Cardiac septum (tissue), 1 donor: ENCODE data around the gene CHTOP. TPM values are rescaled to one million over a fixed set of nuclear protein-coding genes. Genes with fewer than 3 reads are reported as not detected.
"Not testable (repeated sequence)": the region's sequence is repeated elsewhere in the genome, so short reads cannot be mapped to it uniquely, and the experiment has no call there.

Experiments used
- DNase-seq: peaks from one replicate; pipeline ENCODE4 v3.0.0-alpha.2; 2020; ENCODE audit warnings: low spot score
- intact Hi-C: fragments of 100-400 bp; cut with DNase I; formaldehyde crosslinking; loops from one replicate; pipeline ENCODE4 v1.14.0; 2022
- long read RNA-seq: library from polyadenylated mRNA; unstranded; transcript quantifications from one replicate; pipeline ENCODE4 v2.0.0, GENCODE V29; 2021
- total RNA-seq: library from RNA; stranded (reverse); fragmentation: NEBNext Ultra II Directional; extraction: Animal tissue kit (Norgen Biotek cat#: 25700); gene quantifications from one replicate; pipeline ENCODE4 v1.2.1, GENCODE V29; 2021
- donor health status: DM: no; HTN: no; CAD: no.

Gene CHTOP
- 90.4 TPM for total RNA-seq
- long read RNA-seq, transcript CHTOP-203 (6 exons, 2,165 nt), result major isoform, 46 of 141 reads
- long read RNA-seq, transcript CHTOP-204 (6 exons, 2,096 nt), result minor isoform, 39 of 141 reads
- long read RNA-seq, partial matches to known transcripts, result 18 of 141 reads
- long read RNA-seq, other reads (novel, unspliced or antisense), result 35 of 141 reads

- intact Hi-C loops, result loop anchor here (2.0 to 5.0 kb wide), 2 partner anchors 25 to 127 kb away; partner anchors contain the start of gene SNAPIN
- DNase-seq, result peak; percentile 99
These were observed at the start of gene CHTOP for GRCh38 chr1:153633754-153634665. CHTOP (plus strand) TSS chr1:153634066; CDS start chr1:153636589, 2,523 bp downstream.

DNA sequence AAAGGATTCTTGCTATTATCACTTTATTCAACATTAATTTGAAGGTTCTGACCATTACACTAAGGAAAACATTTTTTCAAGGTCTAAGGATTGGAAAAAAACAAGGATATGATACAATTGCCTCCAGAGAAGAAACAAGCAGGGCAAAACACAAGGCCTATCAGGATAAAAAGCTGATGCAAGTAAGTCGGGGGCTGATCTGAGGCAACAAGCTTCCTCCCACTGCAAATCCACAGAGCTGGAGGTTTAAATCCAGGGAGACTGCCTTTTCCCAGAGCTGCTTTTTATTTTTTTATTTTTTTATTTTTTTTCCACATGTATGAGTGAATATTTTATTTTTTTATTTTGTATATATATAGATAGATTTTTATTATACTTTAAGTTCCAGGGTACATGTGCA, 48.9 kb upstream of the CHTOP start:
- DNase-seq, result no peak
- intact Hi-C loops, result no loop called here

GRCh38 chr1:153586347-153586746, 47.5 kb upstream of the CHTOP start:
- intact Hi-C loops, result no loop called here
- DNase-seq, result no peak

GRCh38 chr1:153587314-153587713, 46.6 kb upstream of the CHTOP start:
- intact Hi-C loops, result no loop called here
- DNase-seq, result no peak

DNA sequence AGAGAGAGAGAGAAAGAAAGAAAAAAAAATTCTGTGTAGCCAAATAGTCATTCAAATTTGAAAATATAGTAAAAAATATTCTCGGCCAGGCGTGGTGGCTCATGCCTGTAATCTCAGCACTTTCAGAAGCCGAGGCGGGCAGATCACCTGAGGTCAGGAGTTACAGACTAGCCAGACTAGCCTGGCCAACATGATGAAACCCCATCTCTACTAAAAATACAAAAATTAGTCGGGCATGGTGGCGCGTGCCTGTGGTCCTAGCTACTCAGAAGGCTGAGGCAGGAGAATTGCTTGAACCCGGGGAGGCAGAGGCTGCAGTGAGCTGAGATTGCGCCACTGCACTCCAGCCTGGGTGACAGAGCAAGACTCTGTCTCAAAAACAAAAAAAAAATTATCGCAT, 45.8 kb upstream of the CHTOP start:
- DNase-seq, result not testable (repeated sequence)

DNA sequence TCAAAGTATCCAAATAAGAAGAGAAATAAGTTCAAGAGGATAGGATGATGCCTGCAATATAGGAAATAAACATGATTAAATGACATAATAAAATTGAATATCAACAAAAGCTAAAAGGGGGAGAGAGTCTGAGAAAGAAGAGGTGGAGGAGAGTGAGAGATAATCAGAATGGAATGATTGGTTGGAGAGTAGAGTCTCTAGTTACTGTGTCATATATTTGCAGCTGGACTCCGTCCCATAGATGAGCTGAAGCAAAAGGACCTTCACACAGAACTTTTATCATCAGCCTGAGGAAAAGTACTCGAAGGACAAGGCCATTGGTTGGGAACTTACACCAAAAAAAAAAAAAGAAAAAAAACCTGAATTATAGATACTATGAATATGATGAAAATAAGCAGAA, 45.4 kb upstream of the CHTOP start:
- DNase-seq, result no peak
- intact Hi-C loops, result no loop called here

More for the DNA sequence above, 45.8 kb upstream of the CHTOP start:
- intact Hi-C loops, result not testable (repeated sequence)

- no peak for DNase-seq
- intact Hi-C loops, result no loop called here
These were observed 41.1 kb upstream of the CHTOP start for GRCh38 chr1:153592748-153593147.

DNA sequence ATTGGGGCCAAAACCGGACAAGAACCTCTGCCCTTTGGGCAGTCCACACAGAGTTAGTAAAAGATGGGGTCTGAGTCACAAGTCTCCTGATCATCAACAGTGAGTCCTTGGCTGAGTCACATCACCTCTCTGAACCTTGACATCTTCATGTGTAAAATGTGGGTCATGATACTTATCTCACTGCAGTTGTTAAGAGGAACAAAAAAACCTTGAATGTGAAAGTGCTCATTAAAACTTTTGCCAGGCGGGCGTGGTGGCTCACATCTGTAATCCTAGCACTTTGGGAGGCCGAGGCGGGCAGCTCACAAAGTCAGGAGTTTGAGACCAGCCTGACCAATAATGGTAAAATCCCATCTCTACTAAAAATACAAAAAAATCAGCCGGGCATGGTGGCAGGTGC, 36.7 kb upstream of the CHTOP start:
- intact Hi-C loops, result no loop called here
- DNase-seq, result no peak

DNA sequence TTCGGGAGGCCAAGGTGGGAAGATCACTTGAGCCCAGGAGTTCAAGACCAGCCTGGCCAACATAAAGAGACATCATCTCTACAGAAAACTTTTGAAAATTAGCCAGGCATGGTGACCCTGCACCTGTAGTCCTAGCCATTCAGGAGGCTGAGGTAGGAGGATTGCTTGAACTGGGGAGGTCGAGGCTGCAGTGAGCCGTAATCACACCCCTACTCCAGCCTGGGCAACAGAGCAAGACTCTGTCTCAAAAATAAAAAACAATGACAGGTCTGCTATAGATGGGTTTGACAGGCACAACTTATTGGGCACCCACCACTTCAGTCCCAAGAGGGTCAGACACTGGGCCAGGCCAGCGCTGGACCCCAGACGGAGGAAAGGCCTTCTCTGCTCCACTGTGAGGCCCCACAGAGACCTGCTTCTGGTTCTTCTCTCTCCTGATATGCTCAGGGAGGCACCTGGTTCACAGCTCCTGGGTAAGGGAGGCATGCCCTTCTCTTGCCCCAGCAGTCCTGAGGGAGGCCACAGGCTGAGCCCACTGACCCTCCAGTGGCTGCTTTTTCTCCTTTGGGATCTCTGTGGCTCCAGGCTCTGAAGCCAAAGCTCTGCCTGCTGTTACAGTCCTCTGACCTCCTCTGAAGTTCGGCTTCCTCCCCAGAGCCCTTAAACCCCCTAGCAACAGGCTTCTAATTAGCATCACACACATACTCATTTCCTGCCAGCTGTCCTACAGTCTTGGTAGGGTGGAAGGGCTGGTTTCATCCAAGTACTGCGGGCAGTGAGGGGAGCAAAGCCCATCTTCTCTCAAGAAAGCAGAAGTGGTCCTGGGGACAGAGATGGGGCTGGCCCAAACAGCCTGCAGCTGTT, 35.3 kb upstream of the CHTOP start:
- no peak for DNase-seq
- intact Hi-C loops, result no loop called here

DNA sequence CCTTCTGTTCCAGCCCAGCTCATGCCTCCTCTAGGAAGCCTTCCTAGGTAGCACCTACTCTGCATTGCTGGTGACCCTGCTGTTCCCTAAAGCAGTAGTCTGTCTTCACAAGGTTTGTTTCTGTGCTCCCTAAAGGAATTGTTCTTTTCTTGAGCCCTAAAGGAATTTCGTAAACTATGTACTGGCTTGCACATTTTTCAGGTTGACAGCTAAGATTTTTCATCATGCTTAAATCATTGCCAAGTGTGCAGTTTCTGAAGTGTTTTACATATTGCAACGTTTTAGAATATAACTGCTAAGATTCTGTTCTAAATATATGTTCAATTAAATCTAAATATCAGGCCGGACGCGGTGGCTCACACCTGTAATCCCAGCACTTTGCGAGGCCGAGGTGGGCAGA, 34.0 kb upstream of the CHTOP start:
- intact Hi-C loops, result no loop called here

GRCh38 chr1:153602749-153603148, 31.1 kb upstream of the CHTOP start:
- no peak for DNase-seq
- intact Hi-C loops, result no loop called here

More for the DNA sequence above, 34.0 kb upstream of the CHTOP start:
- DNase-seq, result no peak

DNA sequence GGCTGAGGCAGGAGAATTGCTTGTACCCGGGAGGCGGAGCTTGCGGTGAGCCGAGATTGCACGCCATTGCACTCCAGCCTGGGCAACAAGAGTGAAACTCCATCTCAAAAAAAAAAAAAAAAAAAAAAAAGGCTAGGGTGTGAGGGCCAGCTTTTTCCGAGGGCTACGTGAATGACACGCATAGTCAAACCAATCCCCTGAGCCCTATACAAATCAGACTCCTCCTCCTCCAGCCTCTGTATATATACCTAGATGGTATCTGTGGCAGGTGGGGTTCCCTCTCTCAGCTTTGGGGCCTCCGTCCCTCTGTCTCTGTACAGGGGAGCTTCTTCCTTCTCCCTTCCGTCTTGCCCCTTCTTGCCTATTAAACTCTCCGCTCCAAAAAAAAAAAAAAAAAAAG, 27.7 kb upstream of the CHTOP start:
- intact Hi-C loops, result no loop called here
- no peak for DNase-seq

DNA sequence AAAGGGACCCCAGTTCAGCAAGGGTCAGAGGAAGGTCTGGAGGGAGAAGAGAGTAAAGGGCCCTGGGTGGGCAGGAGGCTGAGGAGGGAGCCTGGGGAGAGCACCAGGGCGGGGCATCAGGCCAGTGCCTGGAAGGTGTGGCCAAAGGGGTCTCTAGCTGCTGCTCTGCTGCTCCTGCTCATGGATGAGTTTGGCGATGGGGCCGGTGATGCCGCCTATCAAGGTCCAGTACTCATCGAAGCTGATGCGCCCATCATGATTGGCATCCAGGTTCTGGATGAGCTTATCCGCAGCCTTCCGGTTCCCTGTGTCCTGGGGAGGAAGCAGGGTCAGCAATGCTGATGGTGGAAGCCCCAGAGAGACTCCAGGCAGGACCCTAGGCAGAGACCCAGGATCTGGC, 26.5 kb upstream of the CHTOP start:
- DNase-seq, result no peak
- intact Hi-C loops, result no loop called here

DNA sequence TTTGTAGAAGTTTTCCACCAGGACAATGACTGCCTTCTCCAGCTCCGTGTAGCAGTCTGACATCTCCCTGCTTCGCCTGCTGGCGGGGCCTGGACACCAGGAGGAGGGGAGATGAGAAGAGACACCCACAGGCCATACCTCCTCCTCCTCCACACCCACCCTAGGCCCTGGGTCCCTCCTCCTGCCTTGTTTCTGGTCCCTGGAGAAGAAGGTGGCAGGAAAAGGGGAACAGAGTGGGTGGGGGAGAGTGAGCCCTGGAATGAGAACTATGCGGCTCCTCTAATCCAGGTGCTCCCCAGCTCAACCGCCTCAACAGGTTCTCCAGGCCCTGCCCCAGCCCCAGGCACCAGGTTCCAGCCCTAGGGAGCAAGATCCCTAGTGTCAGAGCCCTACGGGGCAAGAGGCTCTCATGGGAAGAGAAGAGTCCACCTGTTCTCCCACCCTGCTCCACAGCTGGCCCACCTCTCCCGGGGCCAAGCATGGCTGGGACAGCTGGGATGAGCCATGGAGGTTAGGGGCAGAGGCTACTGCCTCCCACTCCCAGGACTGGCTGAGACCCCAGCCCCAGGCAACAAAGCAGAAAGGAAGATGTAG, 25.7 kb upstream of the CHTOP start:
- intact Hi-C loops, result no loop called here
- no peak for DNase-seq

GRCh38 chr1:153608742-153609584, 24.9 kb upstream of the CHTOP start:
- intact Hi-C loops, result no loop called here
- peak; percentile 86 for DNase-seq

DNA sequence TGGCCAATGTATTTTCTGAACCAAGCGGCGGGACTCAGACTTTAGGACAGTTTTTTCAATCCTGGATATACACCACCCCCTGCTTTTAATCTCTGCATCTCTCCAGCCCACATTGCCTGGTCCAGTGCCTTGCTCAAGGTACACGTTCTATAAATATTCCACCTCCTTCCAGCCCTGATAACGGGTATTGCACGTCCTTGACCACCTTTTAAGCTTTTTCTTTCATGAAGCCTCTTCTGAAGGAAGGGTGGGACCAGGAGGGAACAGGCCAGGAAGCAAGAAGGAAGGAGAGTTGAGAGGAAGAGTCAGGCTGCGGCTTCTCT, 24.3 kb upstream of the CHTOP start:
- DNase-seq, result no peak
- intact Hi-C loops, result no loop called here

DNA sequence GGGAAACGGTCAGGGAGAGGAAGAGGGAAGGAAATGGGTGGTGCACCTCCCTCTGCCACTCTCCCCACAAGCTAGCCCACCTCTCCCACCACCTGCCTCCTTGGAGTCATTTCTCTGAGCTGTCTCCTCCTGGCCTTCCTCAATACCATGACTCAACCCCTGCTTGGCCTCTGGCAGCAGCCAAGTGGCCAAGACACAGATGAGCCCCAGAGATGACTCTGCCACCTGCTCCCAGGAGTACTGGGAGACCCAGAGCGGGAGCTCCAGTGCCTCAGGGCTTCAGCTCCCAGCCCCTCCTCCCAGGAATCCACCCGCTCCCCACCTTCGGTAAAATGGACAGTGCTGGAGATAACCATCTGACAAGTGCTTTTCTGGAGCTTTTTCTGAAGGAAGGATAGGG, 23.5 kb upstream of the CHTOP start:
- intact Hi-C loops, result no loop called here
- DNase-seq, result no peak

- no peak for DNase-seq
- intact Hi-C loops, result no loop called here
These were observed 23.0 kb upstream of the CHTOP start for GRCh38 chr1:153610811-153611301.

- intact Hi-C loops, result no loop called here
- DNase-seq, result no peak
These were observed 22.5 kb upstream of the CHTOP start for GRCh38 chr1:153611356-153611755.
